Adipocyte (in vitro differentiated cells): ENCODE data around the gene TNFRSF18.

Experiments
- DNase-seq: peaks from one replicate; pipeline ENCODE4 v3.0.0-alpha.2; 2015; ENCODE audit warnings: low read depth
- H3K27me3 ChIP-seq: replicated peaks from 2 replicates; pipeline ENCODE4 v1.7.0; 2013; ENCODE audit warnings: mild to moderate bottlenecking, low read length, moderate library complexity; ENCODE audit not compliant: control insufficient read depth, insufficient read depth
- H3K36me3 ChIP-seq: 2 replicates; pipeline ENCODE4 v1.7.0; 2013; ENCODE audit warnings: low read length, mild to moderate bottlenecking, moderate library complexity; ENCODE audit not compliant: control insufficient read depth, insufficient read depth, severe bottlenecking
- H3K4me1 ChIP-seq: 2 replicates; pipeline ENCODE4 v1.7.0; 2013; ENCODE audit warnings: mild to moderate bottlenecking, low read length, moderate library complexity; ENCODE audit not compliant: control insufficient read depth, insufficient read depth
- H3K4me3 ChIP-seq: 2 replicates; pipeline ENCODE4 v1.7.0; 2013; ENCODE audit warnings: mild to moderate bottlenecking, low read length, moderate library complexity
- H3K9ac ChIP-seq: 2 replicates; pipeline ENCODE4 v1.7.0; 2013; ENCODE audit warnings: mild to moderate bottlenecking, low read length, moderate library complexity
- H3K9me3 ChIP-seq: 2 replicates; pipeline ENCODE4 v1.7.0; 2013; ENCODE audit warnings: mild to moderate bottlenecking, low read length, moderate library complexity; ENCODE audit not compliant: control insufficient read depth

TNFRSF18 gene

GRCh38 chr1:1231400-1232207 lies 25.2 kb upstream of the TNFRSF18 start, which contains the start of gene SDF4:
TSS of gene SDF4 (minus strand) at chr1:1232001. CDS start at chr1:1228772, 3,229 bp downstream.
- no peaks in the 10 kb centered on the region for H3K27me3 ChIP-seq
- H3K36me3 ChIP-seq, result peaks cover 20% of the 10 kb centered on the region
- H3K4me3 ChIP-seq, result peak within 1 kb of the TSS; percentile 87
- no peaks in the 10 kb centered on the region for H3K9me3 ChIP-seq
- DNase-seq, result peak; percentile 98
- peaks cover 22% of the 10 kb centered on the region for H3K4me1 ChIP-seq
- peak within 1 kb of the TSS; percentile 94 for H3K9ac ChIP-seq

- H3K36me3 ChIP-seq, result peaks cover 26% of the 10 kb centered on the region
- peak overlapping the region; percentile 87 for H3K4me3 ChIP-seq
- H3K27me3 ChIP-seq, result no peaks in the 10 kb centered on the region
- no peaks in the 10 kb centered on the region for H3K9me3 ChIP-seq
- H3K4me1 ChIP-seq, result peaks cover 22% of the 10 kb centered on the region
- peak; percentile 55 for DNase-seq
- peak overlapping the region; percentile 94 for H3K9ac ChIP-seq
Measured at GRCh38 chr1:1230656-1231399, 24.4 kb upstream of the TNFRSF18 start.

DNA sequence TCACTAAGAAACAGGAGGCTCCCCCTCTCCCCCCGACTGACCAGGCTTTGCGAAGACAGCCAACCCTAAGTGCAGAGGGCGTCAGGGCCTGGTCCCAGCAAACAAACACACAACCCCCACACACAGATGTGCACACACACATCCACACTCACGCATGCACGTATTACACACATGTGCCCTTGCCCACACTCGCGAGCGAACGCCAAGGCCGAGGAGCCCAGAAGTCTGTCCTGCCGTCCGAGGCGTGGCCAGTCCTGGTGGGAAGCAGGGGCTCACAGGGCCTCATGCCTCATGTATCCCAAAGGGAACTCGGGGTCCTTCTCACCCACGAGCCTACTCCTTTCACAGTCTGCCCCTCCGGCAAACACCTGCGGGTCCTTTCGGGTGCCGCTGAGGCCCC lies 23.4 kb upstream of the TNFRSF18 start:
- Histone ChIP-seq H3K4me1 (peaks cover 22% of the 10 kb centered on the region), H3K9ac (peak overlapping the region; percentile 94), H3K27me3 (no peaks in the 10 kb centered on the region), H3K4me3 (peak overlapping the region; percentile 87), H3K36me3 (peaks cover 36% of the 10 kb centered on the region), H3K9me3 (no peaks in the 10 kb centered on the region)
- no peak for DNase-seq

- Histone ChIP-seq H3K4me3 (no peak overlapping the region), H3K9me3 (no peaks in the 10 kb centered on the region), H3K36me3 (peaks cover 40% of the 10 kb centered on the region), H3K27me3 (no peaks in the 10 kb centered on the region), H3K4me1 (peaks cover 22% of the 10 kb centered on the region), H3K9ac (no peak overlapping the region)
- no peak for DNase-seq
Measured at GRCh38 chr1:1228596-1229321, 22.4 kb upstream of the TNFRSF18 start.

GRCh38 chr1:1228187-1228586 lies 21.8 kb upstream of the TNFRSF18 start:
- Histone ChIP-seq H3K4me1 (peaks cover 19% of the 10 kb centered on the region), H3K4me3 (no peak overlapping the region), H3K9me3 (no peaks in the 10 kb centered on the region), H3K36me3 (peaks cover 43% of the 10 kb centered on the region), H3K9ac (no peak overlapping the region), H3K27me3 (no peaks in the 10 kb centered on the region)
- DNase-seq, result no peak

GRCh38 chr1:1227386-1227785 lies 21.0 kb upstream of the TNFRSF18 start:
- peaks cover 11% of the 10 kb centered on the region for H3K4me1 ChIP-seq
- H3K27me3 ChIP-seq, result no peaks in the 10 kb centered on the region
- H3K9ac ChIP-seq, result no peak overlapping the region
- peaks cover 51% of the 10 kb centered on the region for H3K36me3 ChIP-seq
- H3K9me3 ChIP-seq, result no peaks in the 10 kb centered on the region
- no peak for DNase-seq
- H3K4me3 ChIP-seq, result no peak overlapping the region

DNA sequence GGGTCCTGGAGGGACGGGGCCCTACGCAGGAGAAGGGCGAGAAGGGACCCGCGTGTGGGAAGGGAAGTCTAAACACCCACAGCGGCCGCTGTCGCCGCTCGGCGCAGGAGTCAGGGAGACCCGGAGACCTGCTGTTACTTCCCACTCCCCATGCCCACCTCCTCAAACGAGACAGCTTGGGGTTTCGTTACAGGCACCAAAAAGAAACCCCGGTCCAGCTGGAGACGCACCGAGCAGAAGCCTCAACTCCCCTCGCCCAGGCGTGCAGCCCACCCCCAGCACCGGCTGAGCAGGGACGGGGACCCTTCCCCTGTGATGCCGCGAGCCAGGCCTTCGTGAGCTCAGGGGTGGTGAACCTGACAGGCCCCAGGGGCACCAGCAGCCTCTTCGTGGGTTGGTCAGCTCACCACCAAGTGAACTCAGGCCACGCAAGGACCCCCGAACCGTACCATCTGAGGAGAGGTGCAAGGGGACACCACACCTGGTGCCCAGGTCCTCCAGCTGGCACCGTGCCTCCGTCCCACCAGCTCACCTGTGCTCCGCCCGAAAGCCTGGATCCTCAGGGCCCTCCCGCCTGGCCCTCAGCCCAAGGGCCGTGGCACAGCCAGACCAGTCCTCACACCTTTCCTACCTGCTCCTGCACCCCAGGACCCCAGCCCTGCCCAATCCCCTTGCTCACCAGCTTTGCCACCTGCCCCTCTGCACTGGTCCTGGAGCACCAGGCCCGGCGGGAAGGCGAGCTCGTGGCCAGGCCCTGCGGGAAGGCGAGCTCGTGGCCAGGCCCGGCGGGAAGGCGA lies 20.4 kb upstream of the TNFRSF18 start:
- Histone ChIP-seq H3K9ac (no peak overlapping the region), H3K4me3 (no peak overlapping the region), H3K36me3 (peaks cover 57% of the 10 kb centered on the region), H3K27me3 (no peaks in the 10 kb centered on the region), H3K9me3 (no peaks in the 10 kb centered on the region), H3K4me1 (peaks cover 11% of the 10 kb centered on the region)
- no peak for DNase-seq

DNA sequence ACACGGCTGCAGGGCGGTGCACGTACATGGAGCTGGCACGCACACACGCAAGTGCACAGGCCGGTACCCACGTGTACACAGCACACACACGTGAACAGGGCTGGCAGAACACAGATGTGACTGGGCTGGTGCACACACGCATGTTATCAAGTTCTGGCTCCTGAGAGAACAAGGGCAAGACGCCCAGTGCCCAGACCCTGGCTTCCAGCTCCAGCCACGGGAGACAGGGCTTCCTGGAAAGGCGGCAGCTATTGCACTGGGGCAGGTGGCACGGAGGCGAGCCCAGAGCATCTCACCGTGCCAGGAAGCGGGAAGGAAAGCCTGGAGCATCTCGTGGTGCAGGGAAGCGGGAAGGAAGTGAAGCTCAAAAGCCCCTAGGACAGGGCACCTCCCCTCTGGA lies 19.5 kb upstream of the TNFRSF18 start:
- Histone ChIP-seq H3K4me3 (no peak overlapping the region), H3K4me1 (peaks cover 11% of the 10 kb centered on the region), H3K27me3 (no peaks in the 10 kb centered on the region), H3K9me3 (no peaks in the 10 kb centered on the region), H3K9ac (no peak overlapping the region), H3K36me3 (peaks cover 65% of the 10 kb centered on the region)
- no peak for DNase-seq

- no peak for DNase-seq
- H3K4me1 ChIP-seq, result peaks cover 10% of the 10 kb centered on the region
- no peaks in the 10 kb centered on the region for H3K9me3 ChIP-seq
- H3K9ac ChIP-seq, result no peak overlapping the region
- peaks cover 71% of the 10 kb centered on the region for H3K36me3 ChIP-seq
- no peaks in the 10 kb centered on the region for H3K27me3 ChIP-seq
- H3K4me3 ChIP-seq, result no peak overlapping the region
Measured at GRCh38 chr1:1225238-1225845, 18.9 kb upstream of the TNFRSF18 start.

DNA sequence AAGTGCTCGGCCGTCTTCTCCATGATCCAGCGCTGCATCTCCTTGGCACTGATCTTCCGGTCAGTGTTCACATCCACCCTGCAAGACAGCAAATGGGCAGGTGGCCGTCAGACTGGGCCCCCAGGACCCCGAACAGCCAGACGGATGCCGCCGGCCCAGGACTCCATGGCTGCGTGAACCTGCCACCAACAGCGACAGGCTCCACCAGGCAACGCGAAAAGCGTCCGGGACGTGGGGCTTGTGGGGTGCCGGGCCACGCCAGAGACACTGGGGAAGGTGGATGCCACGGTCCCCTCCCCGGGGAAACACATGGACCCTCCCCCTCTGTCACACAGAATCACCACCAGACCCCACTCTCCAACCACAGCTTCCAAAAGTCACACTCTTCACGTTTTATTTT lies 17.5 kb upstream of the TNFRSF18 start:
- Histone ChIP-seq H3K27me3 (no peaks in the 10 kb centered on the region), H3K36me3 (peaks cover 70% of the 10 kb centered on the region)

More for the DNA sequence above, 17.5 kb upstream of the TNFRSF18 start:
- no peaks in the 10 kb centered on the region for H3K4me1 ChIP-seq
- no peak overlapping the region for H3K4me3 ChIP-seq
- no peak overlapping the region for H3K9ac ChIP-seq
- H3K9me3 ChIP-seq, result no peaks in the 10 kb centered on the region
- no peak for DNase-seq
